Renal pelvis (tissue), 4 donors: ENCODE measurements around the gene STX8. TPM values are rescaled to one million over a fixed set of nuclear protein-coding genes. Genes with fewer than 3 reads are reported as not detected.
"Not testable (repeated sequence)": the region's sequence is repeated elsewhere in the genome, so short reads cannot be mapped to it uniquely, and the experiment has no call there.

Experiments
- DNase-seq: peaks from one replicate; pipeline ENCODE4 v3.0.0-alpha.2; 2013
- polyA plus RNA-seq, 3 donors: library from polyadenylated mRNA; unstranded; fragments of 120-200 nt; gene quantifications; one replicate each; pipeline ENCODE4 v1.2.1, GENCODE V29; 2013; ENCODE audit not compliant: insufficient read length in 3 of 3

STX8 gene
- polyA plus RNA-seq, 3 donors = 53.9 to 66.2 (median 54.5) TPM

DNA sequence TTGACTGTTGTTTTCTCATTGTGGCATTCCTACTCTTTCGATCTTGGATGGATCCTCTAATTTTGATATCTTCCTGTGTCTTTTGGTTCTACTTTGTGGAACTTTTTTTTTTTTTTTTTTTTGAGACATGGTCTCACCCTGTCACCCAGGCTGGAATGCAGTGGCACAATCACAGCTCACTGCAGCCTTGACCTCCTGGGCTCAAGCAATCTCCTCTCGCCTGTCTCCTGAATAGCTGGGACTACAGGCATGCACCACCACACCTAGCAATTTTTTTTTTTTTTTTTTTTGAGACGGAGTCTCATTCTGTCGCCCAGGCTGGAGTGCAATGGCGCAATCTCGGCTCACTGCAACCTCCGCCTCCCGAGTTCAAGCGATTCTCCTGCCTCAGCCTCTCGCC lies 220.4 kb downstream of the STX8 start:
- not testable (repeated sequence) for DNase-seq

- DNase-seq = no peak
These were observed 225.5 kb downstream of the STX8 start for GRCh38 chr17:9350080-9350479.

DNA sequence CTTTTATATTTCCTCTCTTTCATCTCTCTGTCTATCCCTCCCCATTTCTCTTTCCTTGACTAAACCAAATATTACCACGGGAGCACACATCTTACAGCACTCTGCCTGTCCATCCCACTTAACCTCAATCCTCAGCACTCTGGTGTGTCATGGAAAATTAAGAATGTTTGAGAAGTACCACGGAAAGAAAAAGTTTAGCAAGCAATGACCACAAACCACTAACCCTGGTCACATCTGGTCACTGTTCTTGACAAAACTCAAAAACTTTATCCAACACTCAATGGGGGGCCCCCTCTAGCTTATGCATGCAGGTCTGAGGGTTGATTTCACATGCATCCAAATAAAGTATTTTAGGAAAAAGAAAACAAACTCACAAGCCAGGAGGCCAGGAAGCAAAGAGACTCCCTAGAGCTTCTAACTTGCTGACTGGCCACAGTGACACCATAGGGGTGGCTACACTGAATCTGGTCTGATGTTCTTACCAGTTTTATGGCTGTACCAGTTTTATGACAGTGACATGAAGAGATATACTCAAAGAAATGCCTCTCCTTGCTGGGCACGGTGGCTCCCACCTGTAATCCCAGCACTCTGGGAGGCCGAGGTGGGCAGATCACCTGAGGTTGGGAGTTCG lies 229.2 kb downstream of the STX8 start:
- no peak for DNase-seq

DNA sequence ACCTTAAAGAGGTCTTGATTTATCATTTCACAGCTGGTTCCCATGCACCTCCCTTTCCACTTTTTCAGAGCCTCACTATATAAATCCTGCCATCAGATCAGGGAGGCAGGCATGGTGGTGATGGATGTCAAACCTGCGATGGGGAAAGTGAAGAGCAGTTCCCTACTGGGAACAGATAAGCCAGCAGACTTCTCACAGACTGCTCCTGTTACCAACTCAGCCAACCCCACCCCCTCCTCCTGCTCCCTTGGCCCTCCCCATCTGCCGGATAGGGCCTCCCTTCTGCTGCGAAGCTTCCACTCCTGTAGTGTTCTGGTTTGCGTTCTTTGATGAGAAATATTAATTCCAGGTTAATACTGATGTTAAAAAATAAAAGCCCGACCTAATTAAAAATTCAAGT lies 232.1 kb downstream of the STX8 start:
- DNase-seq = no peak

GRCh38 chr17:9342225-9342624 lies 233.4 kb downstream of the STX8 start:
- DNase-seq = no peak

- DNase-seq = no peak
These were observed 235.7 kb downstream of the STX8 start for GRCh38 chr17:9339958-9340357.

- not testable (repeated sequence) for DNase-seq
These were observed 236.1 kb downstream of the STX8 start for GRCh38 chr17:9339482-9339881.

GRCh38 chr17:9336817-9337216 lies 238.8 kb downstream of the STX8 start:
- no peak for DNase-seq

GRCh38 chr17:9334536-9335446 lies 240.8 kb downstream of the STX8 start:
- no peak for DNase-seq

- no peak for DNase-seq
These were observed 243.5 kb downstream of the STX8 start for GRCh38 chr17:9332132-9332494.

GRCh38 chr17:9331279-9332131 lies 244.1 kb downstream of the STX8 start:
- DNase-seq = no peak

GRCh38 chr17:9330611-9331271 lies 244.9 kb downstream of the STX8 start:
- DNase-seq = no peak

- no peak for DNase-seq
These were observed 245.5 kb downstream of the STX8 start for GRCh38 chr17:9330141-9330540.

DNA sequence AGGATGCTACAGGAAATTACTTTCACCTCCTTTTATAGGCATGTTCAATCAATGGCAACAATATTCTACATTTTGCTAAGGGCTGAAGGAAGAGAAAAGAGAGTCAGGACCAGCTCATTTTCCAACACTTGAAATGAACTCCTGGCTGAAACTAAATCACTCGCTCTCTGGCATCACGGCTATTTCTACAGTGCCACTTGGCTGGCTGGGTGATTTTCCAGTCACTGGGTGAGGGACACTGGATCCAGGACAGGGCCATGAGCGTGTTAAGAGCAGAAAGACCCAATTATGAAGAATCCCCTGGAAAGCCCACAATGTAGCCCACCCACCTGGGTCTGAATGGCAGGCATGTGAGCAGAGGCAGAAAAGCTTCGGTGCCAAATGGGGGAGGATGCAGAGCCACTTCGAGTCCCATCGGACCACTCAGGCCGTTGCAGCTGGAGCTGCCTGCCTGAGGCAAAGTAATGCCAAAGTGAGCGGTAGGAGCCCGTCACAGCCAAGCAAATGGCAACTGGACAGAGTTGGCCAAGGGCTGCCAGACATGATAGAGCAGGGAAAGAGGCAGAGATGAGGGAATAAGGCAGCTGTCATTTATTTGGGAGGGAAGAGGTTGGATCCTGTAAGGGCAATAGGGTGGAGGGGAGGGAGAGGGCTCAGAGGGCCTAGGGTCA lies 246.2 kb downstream of the STX8 start:
- DNase-seq = no peak

DNA sequence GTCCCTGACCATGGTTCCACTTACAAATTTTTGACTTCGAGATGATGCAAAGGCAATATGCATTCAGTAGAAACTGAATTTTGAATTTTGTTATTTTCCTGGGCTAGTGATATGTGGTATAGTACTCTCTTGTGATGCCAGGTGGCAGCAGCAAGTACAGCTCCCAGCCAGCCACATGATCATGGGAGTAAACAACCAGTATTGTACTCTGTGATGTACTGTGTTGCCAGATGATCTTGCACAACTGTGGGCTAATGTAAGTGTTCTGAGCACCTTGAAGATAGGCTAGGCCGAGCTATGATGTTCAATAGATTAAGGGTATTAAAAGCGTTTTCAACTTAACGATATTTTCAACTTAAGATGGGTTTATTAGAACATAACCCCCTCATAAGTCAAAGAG lies 250.8 kb downstream of the STX8 start:
- DNase-seq = no peak

DNA sequence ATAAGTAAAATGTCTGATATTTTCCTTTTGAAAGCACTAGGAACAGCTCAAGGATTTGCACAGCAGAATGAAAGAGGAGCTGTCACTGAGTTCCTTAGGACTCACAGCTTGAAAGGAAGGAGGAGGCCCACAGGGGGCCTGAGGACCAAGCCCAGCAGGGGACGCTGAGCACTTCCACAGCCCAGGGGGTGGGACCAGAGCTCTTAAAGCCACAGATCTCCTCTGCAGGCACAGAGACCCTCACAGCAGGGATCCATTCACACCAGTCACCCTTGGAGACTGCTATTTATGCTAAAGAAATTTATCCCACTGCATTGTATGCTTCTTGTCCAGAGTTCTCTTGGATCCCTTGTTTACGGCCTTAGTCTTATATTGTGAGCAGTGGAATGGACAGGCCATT lies 253.3 kb downstream of the STX8 start:
- DNase-seq = no peak

DNA sequence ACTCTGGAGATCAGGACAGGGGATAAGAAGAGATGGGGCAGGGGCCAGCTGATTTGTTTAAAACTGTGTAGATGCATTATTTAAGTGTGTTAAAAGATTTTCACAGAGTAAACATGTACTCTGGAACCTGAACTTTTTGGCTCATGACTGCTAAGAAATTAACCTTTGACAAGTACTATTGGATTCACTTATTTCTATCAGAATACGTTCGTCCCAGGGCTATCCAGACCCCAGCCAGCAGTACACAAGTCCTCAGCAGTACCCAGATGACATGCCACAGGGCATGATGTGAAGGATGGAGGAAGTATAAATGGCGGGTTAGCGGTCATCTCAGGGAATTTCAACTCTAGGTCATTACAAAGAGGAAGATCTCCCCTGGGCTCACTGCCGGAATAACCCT lies 253.7 kb downstream of the STX8 start:
- DNase-seq = no peak

GRCh38 chr17:9315360-9315759 lies 260.3 kb downstream of the STX8 start:
- no peak for DNase-seq

DNA sequence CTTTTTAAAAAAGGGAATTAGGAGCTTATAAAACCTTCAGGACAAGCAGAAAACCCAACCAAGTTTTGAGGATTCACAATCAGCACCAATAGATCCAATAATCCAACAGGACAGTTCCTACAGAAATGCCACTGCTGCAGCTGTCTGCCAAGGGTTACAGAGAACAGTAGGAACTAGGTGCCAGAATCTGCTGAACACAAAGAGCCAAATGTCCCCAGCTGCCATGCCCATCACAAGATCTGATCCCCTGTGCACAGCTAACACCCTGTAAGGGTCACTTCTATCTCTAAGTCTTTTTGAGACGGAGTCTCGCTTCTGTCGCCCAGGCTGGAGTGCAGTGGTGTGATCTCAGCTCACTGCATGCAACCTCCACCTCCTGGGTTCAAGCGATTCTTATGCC lies 262.3 kb downstream of the STX8 start:
- no peak for DNase-seq

DNA sequence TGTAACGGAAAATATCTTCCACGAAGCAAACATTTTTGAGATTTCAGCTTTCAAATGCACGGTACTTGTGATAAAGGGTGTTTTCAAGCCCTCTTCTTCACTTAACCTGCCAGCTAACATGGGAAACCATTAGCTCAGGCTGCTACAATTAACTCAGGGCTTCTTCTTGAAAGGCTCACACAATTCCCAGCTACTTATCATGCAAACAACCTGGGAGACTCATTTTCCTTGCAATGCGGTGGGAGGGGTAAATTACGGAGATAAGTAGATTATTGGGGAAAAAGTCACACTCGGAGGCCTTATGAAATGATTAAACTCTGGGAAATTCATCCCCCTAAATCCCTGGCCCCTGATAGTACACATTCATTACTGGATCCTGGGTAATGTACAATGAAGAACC lies 266.4 kb downstream of the STX8 start:
- DNase-seq = no peak

DNA sequence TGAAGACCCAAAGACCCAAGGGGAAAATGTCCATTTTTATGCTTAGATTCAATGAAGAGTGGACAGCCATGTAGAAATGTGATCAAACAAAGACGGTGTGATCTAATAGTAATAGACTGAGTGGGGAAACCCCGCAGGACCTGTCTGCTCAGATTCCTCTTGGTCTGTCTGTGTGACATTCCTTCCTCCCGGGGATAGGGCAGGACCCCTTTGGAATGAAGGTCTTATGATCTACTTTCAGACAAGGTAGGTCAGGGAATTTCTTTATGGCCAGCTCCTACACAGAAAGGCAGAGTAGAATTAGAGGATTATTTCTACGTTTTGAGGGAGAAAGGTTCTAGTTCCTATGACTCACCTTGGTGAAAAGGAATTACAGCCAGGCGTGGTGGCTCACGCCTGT lies 267.6 kb downstream of the STX8 start:
- DNase-seq = no peak
